ENCODE measurements around the gene ANKZF1. TPM values are rescaled to one million over a fixed set of nuclear protein-coding genes. Genes with fewer than 3 reads are reported as not detected.

The ANKZF1 gene
- total and polyA plus RNA-seq, 7 experiments from 2014 or later, result 29.7 to 287 (median 135) TPM

DNA sequence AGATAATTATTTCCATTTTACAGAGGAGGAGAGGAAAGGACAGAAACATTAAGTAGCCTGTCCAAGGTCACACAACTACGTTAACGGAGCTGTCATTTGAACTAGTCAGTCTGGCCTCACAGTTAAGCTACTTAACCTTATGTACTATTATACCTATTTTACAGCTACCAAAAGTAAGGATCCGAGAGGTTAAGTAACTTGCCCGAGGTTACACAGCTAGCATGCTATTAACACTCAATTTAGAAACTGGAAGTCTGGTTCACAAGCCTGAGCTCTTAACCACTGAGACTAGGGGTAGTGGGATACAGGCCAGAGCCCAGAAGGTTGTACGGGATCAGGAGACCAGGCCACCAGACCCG, 15.2 kb downstream of the ANKZF1 start:
- H3K4me3 Mint-ChIP-seq, result peak overlapping the region; percentile 82 to 100 (median 93)
- peaks cover 46 to 47% of the 10 kb centered on the region in 2 donors for H3K4me1 ChIP-seq (ENCODE audit: control insufficient read depth in 2 of 2, insufficient read depth in 2 of 2, low read length in 2 of 2)
- peak overlapping the region; percentile 88 to 99 (median 97) for H3K27ac Mint-ChIP-seq
- peak overlapping the region; percentile 92 for H3K4me3 ChIP-seq (ENCODE audit: low read length)
- DNase-seq (no peak), ATAC-seq (no peak)
- H3K36me3 Mint-ChIP-seq, result peaks cover 0 to 31% (median 17%) of the 10 kb centered on the region in 5 donors
- peak overlapping the region; percentile 89 for H3K27ac ChIP-seq (ENCODE audit: low read depth, low read length)
- peaks cover 21 to 68% (median 54%) of the 10 kb centered on the region in 7 donors for H3K4me1 Mint-ChIP-seq
- H3K36me3 ChIP-seq (ENCODE audit: control insufficient read depth in 2 of 3, insufficient read depth in 3 of 3, low read length in 3 of 3), result peaks cover under 1 to 12% (median 4%) of the 10 kb centered on the region in 3 experiments
- H3K9me3 ChIP-seq (ENCODE audit: control insufficient read depth in 2 of 3, low read length in 3 of 3), result no peaks in the 10 kb centered on the region
- intact Hi-C loops (cut with micrococcal nuclease), result loop anchor here (1.0 to 5.0 kb wide), 12 partner anchors 9 to 1027 kb away; partner anchors contain the start of genes ANKZF1 (in 2 of the 2), ATG9A (in 2 of the 2), STK11IP (in 2 of the 2) and TUBA4A (in 2 of the 2)
- ChIA-PET CTCF (interaction anchor here (0.9 to 2.4 kb wide), 7 partner anchors 10 to 50 kb away, joined by 3 to 15 read pairs (median 4); partner anchors contain the start of genes ANKZF1, ATG9A, TUBA4A and TUBA4B), POLR2A (interaction anchor here (0.9 to 21.0 kb wide), 16 partner anchors 5 to 147 kb away, joined by 3 to 575 read pairs (median 8); partner anchors contain the start of genes ABCB6, ANKZF1, ATG9A and CNPPD1)
- no peaks in the 10 kb centered on the region for H3K27me3 ChIP-seq (ENCODE audit: control insufficient read depth in 2 of 2, insufficient read depth in 2 of 2, low read length in 2 of 2)
- H3K9me3 Mint-ChIP-seq, result peaks cover 0 to 9% (median 0%) of the 10 kb centered on the region in 11 donors
- H3K27me3 Mint-ChIP-seq, result peaks cover 0 to 2% (median 0%) of the 10 kb centered on the region in 5 donors

DNA sequence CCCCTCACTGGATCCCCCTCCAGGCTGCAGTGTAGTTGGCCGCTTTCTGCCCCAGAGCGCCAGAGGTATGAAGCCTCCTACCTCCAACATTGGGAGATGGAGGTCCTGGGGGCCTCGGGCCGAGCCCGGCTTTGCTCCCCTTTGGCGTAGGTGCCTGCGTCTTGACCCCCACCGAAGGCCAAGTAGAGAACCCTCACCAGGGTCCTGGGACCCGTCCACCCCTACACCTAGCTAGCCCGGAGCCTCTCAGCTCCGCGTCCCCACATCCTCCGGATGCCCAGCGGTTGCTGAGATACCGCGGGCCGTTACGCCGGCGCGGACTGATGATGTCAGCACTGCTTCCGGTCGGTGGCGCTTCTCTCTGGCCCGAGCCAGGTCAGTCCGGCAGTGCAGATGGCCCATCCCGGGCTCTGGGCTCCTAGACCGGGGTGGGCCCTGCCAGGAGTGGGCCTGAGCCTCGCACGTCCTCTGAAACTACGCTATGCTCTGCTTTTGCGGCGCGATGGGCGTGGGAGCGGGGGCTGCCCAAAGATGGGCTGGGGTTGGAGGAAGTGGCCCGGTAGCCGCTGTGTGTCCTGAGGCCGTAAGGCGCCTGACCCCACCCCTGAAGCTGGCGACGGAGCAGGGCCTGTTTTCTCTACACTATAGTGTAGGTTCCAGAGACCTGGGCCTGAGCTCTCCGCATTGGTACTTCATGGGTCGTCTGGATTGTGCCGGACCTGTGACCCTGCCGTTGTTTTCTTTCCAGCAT, 15.7 kb downstream of the ANKZF1 start, which contains the start of the genes GLB1L and STK16:
GLB1L (minus strand) TSS at position 297 of the 751 bp plus-strand sequence. CDS start 1,871 bp downstream, outside the sequence.
STK16 (plus strand) TSS at position 332 of the 751 bp plus-strand sequence. CDS start 521 bp downstream, outside the sequence.
- peak within 1 kb of the TSS; percentile 88 to 99 (median 97) for H3K27ac Mint-ChIP-seq
- peaks cover 0 to 33% (median 23%) of the 10 kb centered on the region in 5 donors for H3K36me3 Mint-ChIP-seq
- ChIA-PET POLR2A (interaction anchor here (0.6 to 21.0 kb wide), 17 partner anchors 4 to 146 kb away, joined by 3 to 575 read pairs (median 8); partner anchors contain the start of genes ABCB6, ANKZF1, ATG9A and CNPPD1), CTCF (interaction anchor here (0.9 to 2.4 kb wide), 8 partner anchors 8 to 50 kb away, joined by 3 to 15 read pairs (median 4); partner anchors contain the start of genes ANKZF1, ATG9A, TUBA4A and TUBA4B)
- Histone ChIP-seq H3K4me1 (ENCODE audit: control insufficient read depth in 2 of 2, insufficient read depth in 2 of 2, low read length in 2 of 2) (peaks cover 52 to 53% of the 10 kb centered on the region in 2 donors), H3K27ac (ENCODE audit: low read depth, low read length) (peak within 1 kb of the TSS; percentile 89), H3K9me3 (ENCODE audit: control insufficient read depth in 2 of 3, low read length in 3 of 3) (no peaks in the 10 kb centered on the region), H3K27me3 (ENCODE audit: control insufficient read depth in 2 of 2, insufficient read depth in 2 of 2, low read length in 2 of 2) (no peaks in the 10 kb centered on the region), H3K4me3 (ENCODE audit: low read length) (peak within 1 kb of the TSS; percentile 92), H3K36me3 (ENCODE audit: control insufficient read depth in 2 of 3, insufficient read depth in 3 of 3, low read length in 3 of 3) (peaks cover 6 to 16% (median 10%) of the 10 kb centered on the region in 3 experiments)
- H3K9me3 Mint-ChIP-seq, result peaks cover 0 to 9% (median 0%) of the 10 kb centered on the region in 11 donors
- peak within 1 kb of the TSS; percentile 82 to 100 (median 93) for H3K4me3 Mint-ChIP-seq
- ATAC-seq (peak; percentile 80), DNase-seq (peak; percentile 76 to 95 (median 85))
- peaks cover 0 to 2% (median 0%) of the 10 kb centered on the region in 5 donors for H3K27me3 Mint-ChIP-seq
- H3K4me1 Mint-ChIP-seq, result peaks cover 26 to 73% (median 59%) of the 10 kb centered on the region in 7 donors
- intact Hi-C loops (cut with micrococcal nuclease), result loop anchor here (1.0 to 5.0 kb wide), 12 partner anchors 8 to 1028 kb away; partner anchors contain the start of genes ANKZF1 (in 2 of the 2), ATG9A (in 2 of the 2), STK11IP (in 2 of the 2) and TUBA4A (in 2 of the 2)

DNA sequence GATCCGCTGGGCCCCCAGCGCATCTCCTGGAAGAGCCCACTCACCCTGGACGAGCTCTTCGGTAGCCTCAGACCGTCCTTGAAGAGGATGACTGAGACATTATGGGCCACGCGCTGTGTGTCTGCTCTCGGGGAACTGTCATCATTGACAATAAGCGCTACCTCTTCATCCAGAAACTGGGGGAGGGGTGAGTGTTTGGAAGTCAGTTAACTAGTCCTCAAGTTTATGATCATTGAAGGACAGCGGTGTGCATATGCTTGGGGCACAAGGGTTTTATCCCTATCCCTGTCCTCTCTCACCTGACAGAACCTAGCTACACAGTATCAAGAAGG, 16.3 kb downstream of the ANKZF1 start:
- Mint-ChIP-seq H3K4me1 (peaks cover 31 to 79% (median 65%) of the 10 kb centered on the region in 7 donors), H3K36me3 (peaks cover 2 to 39% (median 28%) of the 10 kb centered on the region in 5 donors), H3K4me3 (peak overlapping the region; percentile 82 to 100 (median 93)), H3K9me3 (peaks cover 0 to 9% (median 0%) of the 10 kb centered on the region in 11 donors), H3K27me3 (peaks cover 0 to 2% (median 0%) of the 10 kb centered on the region in 5 donors), H3K27ac (peak overlapping the region; percentile 88 to 99 (median 97))
- CTCF ChIA-PET, result interaction anchor here (0.8 to 2.4 kb wide), 6 partner anchors 9 to 49 kb away, joined by 3 to 15 read pairs (median 4); partner anchors contain the start of genes TUBA4A and TUBA4B
- Histone ChIP-seq H3K27ac (ENCODE audit: low read depth, low read length) (peak overlapping the region; percentile 89), H3K9me3 (ENCODE audit: control insufficient read depth in 2 of 3, low read length in 3 of 3) (no peaks in the 10 kb centered on the region), H3K27me3 (ENCODE audit: control insufficient read depth in 2 of 2, insufficient read depth in 2 of 2, low read length in 2 of 2) (no peaks in the 10 kb centered on the region), H3K36me3 (ENCODE audit: control insufficient read depth in 2 of 3, insufficient read depth in 3 of 3, low read length in 3 of 3) (peaks cover 11 to 22% (median 11%) of the 10 kb centered on the region in 3 experiments), H3K4me3 (ENCODE audit: low read length) (peak overlapping the region; percentile 92), H3K4me1 (ENCODE audit: control insufficient read depth in 2 of 2, insufficient read depth in 2 of 2, low read length in 2 of 2) (peaks cover 57 to 58% of the 10 kb centered on the region in 2 donors)
- POLR2A ChIA-PET, result interaction anchor here (0.5 to 21.0 kb wide), 14 partner anchors 4 to 679 kb away, joined by 3 to 575 read pairs (median 8); partner anchors contain the start of genes ABCB6, ANKZF1, ATG9A and CNPPD1
- ATAC-seq (no peak), DNase-seq (peak in 3 of 9 donors; percentile 12 to 39 (median 18))
- intact Hi-C loops (cut with micrococcal nuclease), result loop anchor here (1.0 to 5.0 kb wide), 12 partner anchors 7 to 1029 kb away; partner anchors contain the start of genes ANKZF1 (in 2 of the 2), ATG9A (in 2 of the 2), STK11IP (in 2 of the 2) and TUBA4A (in 2 of the 2)

DNA sequence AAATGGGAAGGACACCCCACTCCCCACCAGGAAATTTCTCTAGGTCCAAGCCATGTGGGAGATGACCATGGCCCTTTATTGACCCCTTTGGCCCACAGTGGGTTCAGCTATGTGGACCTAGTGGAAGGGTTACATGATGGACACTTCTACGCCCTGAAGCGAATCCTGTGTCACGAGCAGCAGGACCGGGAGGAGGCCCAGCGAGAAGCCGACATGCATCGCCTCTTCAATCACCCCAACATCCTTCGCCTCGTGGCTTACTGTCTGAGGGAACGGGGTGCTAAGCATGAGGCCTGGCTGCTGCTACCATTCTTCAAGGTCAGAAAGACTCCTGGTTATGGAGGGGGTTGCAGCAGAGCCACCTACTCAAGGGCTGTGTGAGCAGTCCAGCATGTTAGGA, 17.0 kb downstream of the ANKZF1 start:
- CTCF ChIA-PET, result interaction anchor here (0.8 to 2.4 kb wide), 3 partner anchors 8 to 32 kb away, joined by 3 to 15 read pairs (median 4); partner anchors contain the start of genes TUBA4A and TUBA4B
- Histone ChIP-seq H3K4me3 (ENCODE audit: low read length) (peak overlapping the region; percentile 65), H3K4me1 (ENCODE audit: control insufficient read depth in 2 of 2, insufficient read depth in 2 of 2, low read length in 2 of 2) (peaks cover 64 to 65% of the 10 kb centered on the region in 2 donors), H3K36me3 (ENCODE audit: control insufficient read depth in 2 of 3, insufficient read depth in 3 of 3, low read length in 3 of 3) (peaks cover 11 to 29% (median 17%) of the 10 kb centered on the region in 3 experiments), H3K27me3 (ENCODE audit: control insufficient read depth in 2 of 2, insufficient read depth in 2 of 2, low read length in 2 of 2) (no peaks in the 10 kb centered on the region), H3K9me3 (ENCODE audit: control insufficient read depth in 2 of 3, low read length in 3 of 3) (no peaks in the 10 kb centered on the region), H3K27ac (ENCODE audit: low read depth, low read length) (peak overlapping the region; percentile 89)
- peak overlapping the region; percentile 82 to 100 (median 92) for H3K4me3 Mint-ChIP-seq
- H3K4me1 Mint-ChIP-seq, result peaks cover 37 to 86% (median 69%) of the 10 kb centered on the region in 7 donors
- ATAC-seq (no peak), DNase-seq (no peak)
- intact Hi-C loops (cut with micrococcal nuclease), result loop anchor here (5.0 kb wide), 4 partner anchors 351 to 1029 kb away; partner anchors contain the start of genes STK11IP (in 2 of the 2), ARPC2 (in 1 of the 2), CTDSP1 (in 1 of the 2) and TTLL4 (in 1 of the 2)
- POLR2A ChIA-PET, result interaction anchor here (0.5 to 21.0 kb wide), 9 partner anchors 3 to 679 kb away, joined by 3 to 575 read pairs (median 13); partner anchors contain the start of genes ANKZF1, ATG9A, CNPPD1 and DNAJB2
- H3K9me3 Mint-ChIP-seq, result peaks cover 0 to 9% (median 0%) of the 10 kb centered on the region in 11 donors
- peaks cover 0 to 2% (median 0%) of the 10 kb centered on the region in 5 donors for H3K27me3 Mint-ChIP-seq
- peak overlapping the region; percentile 88 to 99 (median 97) for H3K27ac Mint-ChIP-seq
- peaks cover 5 to 46% (median 35%) of the 10 kb centered on the region in 5 donors for H3K36me3 Mint-ChIP-seq

DNA sequence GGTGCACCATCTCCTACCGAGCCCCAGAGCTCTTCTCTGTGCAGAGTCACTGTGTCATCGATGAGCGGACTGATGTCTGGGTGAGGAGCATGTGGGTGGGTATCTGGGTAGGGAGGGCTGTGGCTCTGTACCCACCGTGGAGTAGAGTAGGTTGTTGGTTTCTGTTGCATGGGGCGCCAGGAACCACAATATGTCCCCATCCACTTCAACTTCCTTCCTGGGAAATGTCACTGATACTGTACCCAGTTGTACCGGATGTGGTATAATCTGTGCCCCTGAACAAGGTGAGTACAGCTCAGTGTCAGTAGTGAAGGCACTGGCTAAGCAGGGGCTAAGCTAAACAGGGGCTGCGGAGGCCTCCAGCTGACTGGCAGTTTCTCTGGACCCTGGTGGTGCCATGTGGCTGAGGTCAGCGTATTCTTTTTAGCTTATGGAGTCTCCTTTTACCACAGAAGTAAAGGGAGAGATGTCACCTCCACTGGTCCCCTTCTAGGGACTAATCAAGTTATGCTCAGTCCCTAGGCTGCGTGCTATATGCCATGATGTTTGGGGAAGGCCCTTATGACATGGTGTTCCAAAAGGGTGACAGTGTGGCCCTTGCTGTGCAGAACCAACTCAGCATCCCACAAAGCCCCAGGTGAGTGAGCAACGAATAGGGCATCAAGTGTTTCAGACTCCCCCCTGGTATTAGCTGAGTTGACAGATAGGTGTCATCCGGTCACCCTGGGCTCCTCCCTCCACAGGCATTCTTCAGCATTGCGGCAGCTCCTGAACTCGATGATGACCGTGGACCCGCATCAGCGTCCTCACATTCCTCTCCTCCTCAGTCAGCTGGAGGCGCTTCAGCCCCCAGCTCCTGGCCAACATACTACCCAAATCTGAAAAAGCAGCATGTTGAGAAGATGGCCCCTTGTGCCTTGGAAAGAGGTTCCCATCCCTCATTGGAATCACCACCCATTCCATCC, 18.4 kb downstream of the ANKZF1 start:
- peak overlapping the region; percentile 75 to 100 (median 90) for H3K4me3 Mint-ChIP-seq
- peaks cover 0 to 9% (median 0%) of the 10 kb centered on the region in 11 donors for H3K9me3 Mint-ChIP-seq
- POLR2A ChIA-PET, result interaction anchor here (0.6 to 14.3 kb wide), 9 partner anchors 12 to 89 kb away, joined by 3 to 575 read pairs (median 27); partner anchors contain the start of genes ABCB6, ANKZF1, ATG9A and CNPPD1
- Histone ChIP-seq H3K27me3 (ENCODE audit: control insufficient read depth in 2 of 2, insufficient read depth in 2 of 2, low read length in 2 of 2) (no peaks in the 10 kb centered on the region), H3K4me1 (ENCODE audit: control insufficient read depth in 2 of 2, insufficient read depth in 2 of 2, low read length in 2 of 2) (peaks cover 72% of the 10 kb centered on the region in 2 donors), H3K4me3 (ENCODE audit: low read length) (peak overlapping the region; percentile 65), H3K27ac (ENCODE audit: low read depth, low read length) (peak overlapping the region; percentile 89), H3K36me3 (ENCODE audit: control insufficient read depth in 2 of 3, insufficient read depth in 3 of 3, low read length in 3 of 3) (peaks cover 11 to 36% (median 17%) of the 10 kb centered on the region in 3 experiments), H3K9me3 (ENCODE audit: control insufficient read depth in 2 of 3, low read length in 3 of 3) (no peaks in the 10 kb centered on the region)
- H3K27me3 Mint-ChIP-seq, result peaks cover 0 to 2% (median 0%) of the 10 kb centered on the region in 5 donors
- ATAC-seq, result peak; percentile 76
- intact Hi-C loops (cut with micrococcal nuclease), result loop anchor here (1.0 to 5.0 kb wide), 6 partner anchors 31 to 1031 kb away; partner anchors contain the start of genes STK11IP (in 2 of the 2), ARPC2 (in 1 of the 2), CTDSP1 (in 1 of the 2) and DNAJB2 (in 1 of the 2)
- H3K27ac Mint-ChIP-seq, result peak overlapping the region; percentile 88 to 99 (median 97)
- H3K4me1 Mint-ChIP-seq, result peaks cover 44 to 88% (median 80%) of the 10 kb centered on the region in 7 donors
- peaks cover 5 to 58% (median 36%) of the 10 kb centered on the region in 5 donors for H3K36me3 Mint-ChIP-seq
- CTCF ChIA-PET, result interaction anchor here (1.0 to 2.9 kb wide), 8 partner anchors 19 to 72 kb away, joined by 3 to 14 read pairs (median 6); partner anchors contain the start of genes ANKZF1, ATG9A, CNPPD1 and DNAJB2
- DNase-seq, result peak in 8 of 9 donors; percentile 53 to 85 (median 80)

Measured in naive thymus-derived CD4-positive, alpha-beta T cell (primary cell).